NCI-H1048 (cell line): Measurements from ENCODE around the gene LARGE1.

Experiments used
- DNase-seq: peaks from one replicate; lab custom pipeline; 2025; lab: John Stamatoyannopoulos, UW

LARGE1 gene

DNA sequence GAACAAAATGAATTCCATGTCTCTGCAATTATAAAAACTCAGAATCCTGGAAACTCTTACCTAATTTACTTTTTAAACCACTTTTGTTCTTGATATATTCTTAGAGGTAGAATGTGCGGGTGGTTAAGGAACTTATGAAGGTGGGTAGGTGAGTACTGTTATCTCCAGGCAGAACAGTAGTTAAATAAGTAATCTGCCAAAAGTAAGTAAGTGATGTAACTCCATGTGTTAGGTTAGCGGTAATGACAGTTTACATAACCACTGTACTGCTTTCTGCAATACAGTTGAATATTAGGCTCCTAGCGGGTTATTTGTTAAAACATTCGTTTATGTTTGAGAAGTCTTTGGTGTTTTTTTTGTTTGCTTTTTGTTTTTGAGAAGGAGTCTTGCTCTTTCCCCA, 7.1 kb downstream of the LARGE1 start:
- DNase-seq: no peak

DNA sequence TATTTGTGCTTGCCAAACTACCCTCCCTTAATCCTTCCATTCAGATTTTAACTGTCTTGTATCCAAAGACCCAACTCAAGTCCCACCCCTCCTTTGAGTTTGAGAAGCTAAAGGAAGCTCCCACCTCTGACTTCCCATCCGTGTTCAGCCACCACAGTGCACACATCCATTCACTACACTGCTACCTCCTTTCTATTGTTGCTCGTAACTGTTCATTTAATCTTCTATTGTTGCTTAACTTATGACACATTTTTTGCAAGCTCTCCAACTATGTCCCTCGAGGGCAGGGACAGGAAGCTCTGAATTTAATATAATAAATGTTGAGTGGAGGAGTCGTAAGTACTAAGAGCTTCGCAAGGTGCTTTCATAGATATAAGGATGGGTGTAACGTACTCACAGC, 10.4 kb downstream of the LARGE1 start:
- no peak for DNase-seq

DNA sequence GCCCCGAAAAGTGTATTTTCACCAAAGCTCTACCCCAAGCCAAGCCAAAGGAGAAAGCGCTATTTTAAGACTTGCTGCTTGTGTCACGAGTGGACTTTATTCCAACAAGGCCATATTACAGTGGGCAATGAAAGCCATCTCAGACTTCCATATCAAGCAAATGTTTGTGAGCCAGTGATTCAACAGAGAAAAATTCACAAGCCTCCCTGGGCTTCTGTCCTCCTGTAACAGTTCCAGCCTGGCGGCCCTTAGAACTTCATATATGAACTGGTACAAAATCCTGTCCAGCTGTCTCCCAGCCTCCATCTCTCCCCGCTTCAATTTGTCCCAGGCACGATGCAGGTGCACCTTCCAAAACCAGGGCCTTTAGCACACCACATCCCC, 11.2 kb downstream of the LARGE1 start:
- no peak for DNase-seq

DNA sequence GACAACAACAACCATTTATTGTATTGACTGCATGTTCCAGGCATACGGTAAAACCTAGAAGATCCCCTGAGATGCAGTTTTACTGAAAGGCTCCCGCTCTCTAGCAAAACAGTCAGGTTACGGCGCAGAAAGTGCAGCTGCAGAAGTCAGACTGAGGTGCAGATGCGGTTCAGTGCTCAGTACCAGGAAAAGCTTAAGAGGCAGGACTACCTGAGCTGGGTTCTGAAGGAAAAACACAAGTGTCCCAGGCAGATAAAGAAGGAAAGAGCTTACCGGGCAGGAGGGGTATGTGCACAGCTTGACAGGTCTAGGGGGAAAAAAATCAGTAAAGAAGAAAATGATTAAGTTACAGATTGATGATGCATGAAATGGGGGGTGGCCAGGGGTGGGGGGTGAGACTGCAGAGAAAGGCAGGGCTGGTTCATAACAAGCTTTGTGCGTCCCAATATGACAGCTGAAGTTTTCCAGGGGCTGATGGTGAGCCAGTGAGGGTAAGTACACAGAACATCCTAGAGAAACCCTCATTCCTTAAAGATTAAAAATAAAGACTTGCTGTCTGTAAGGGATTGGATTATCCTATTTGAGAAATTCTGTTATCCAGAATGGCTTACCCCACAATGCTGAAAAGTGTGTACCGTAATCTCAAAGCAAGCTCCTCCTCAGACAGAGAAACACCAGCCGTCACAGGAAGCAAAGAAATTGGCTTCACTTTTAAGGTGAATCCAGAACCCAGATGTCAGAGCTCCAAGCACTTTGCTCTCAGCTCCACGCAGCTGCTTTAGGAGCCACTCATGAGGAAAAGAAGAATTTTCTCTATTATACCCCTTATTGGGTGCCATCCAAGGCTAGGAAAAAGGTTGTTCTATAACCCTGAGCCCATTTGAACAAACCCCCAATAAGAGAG, 11.9 kb downstream of the LARGE1 start:
- DNase-seq: no peak

DNA sequence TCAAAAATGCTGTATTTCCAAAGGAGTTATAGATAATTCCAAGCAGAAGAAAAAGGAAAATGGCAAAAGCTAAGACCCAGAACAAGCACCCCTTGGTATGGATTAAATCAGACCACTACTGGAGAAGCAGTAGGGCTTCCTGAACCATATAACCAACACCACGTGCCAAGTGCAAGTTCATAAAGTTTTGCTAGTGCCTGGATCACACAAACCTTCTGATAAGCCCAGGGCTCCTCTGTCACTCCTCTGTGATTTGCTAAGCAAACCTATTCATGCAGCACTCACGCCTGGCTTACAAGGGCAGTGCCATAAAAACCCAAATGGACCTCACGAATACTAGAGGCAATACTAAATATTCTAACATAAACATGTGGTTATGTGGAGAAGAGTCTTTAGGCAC, 13.3 kb downstream of the LARGE1 start:
- DNase-seq: no peak

DNA sequence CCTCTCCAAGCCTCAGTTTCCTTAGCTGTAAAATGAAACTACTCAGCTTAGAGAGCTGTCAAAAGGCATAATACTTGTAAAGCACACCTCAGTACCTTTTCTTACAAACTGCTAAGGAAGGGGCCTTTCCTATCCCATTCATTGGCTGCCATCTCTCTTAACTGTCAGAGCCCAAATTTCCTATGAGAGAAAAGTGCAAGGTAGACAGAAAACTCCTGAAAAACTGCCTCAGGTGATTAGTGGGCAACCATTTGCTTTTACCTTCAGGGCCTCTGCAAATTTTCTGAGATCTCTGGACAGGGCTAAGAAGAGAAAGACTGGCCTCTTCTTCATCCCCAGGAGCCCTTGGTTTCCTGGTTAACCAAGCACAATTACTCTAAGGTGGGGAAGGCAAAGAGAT, 13.8 kb downstream of the LARGE1 start:
- no peak for DNase-seq

DNA sequence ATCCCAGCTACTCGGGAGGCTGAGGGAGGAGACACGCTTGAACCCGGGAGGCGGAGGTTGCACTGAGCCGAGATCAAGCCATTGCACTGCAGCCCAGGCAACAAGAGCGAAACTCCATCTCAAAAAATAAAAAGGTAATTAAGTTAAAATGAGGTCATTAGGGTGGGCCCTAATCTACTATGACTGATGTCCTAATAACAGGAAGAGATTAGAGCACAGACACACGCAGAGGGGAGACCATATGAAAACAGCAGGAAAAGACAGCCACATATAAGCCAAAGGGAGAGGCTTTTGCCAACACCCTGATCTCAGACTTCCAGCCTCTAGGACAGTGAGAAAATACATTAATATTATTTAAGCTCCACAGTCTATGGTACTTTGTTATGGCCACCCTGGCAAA, 17.3 kb downstream of the LARGE1 start:
- no peak for DNase-seq

DNA sequence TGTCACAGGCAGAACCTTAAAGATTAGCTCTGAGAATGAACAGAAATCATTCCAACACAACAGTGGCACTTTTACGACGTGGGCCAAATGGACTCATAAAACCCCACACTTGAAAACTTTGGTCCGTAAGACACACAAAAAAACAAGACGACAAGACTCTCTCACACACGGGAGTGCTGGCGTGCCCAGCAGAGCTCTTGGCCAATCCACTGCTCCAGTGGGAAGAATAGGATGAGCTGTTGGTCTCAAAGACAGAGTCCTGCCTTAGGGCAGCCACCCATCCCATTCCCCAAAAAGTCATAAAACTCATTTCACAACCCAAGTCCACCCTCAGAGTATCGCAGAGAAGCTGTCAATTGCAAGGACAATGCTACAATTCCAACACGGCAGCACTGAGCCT, 18.2 kb downstream of the LARGE1 start:
- no peak for DNase-seq

DNA sequence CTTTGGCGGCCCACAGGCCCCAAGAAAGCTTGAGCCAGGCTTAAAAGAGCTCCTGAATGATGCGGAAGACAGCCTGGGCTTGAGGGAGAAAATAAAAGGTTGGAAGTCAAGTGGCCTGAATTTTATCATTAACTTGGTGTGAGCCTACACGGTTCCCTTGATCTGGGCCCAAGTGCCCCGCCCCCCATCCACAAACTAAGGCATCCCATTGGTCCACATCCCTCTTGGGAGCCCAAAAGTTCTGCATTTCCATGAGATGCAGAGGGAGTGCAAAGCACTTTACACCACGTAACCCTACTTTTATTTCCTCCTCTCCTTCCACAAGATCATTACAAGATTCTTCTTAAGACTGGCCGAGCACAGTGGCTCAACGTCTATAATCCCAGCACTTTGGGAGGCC, 22.2 kb downstream of the LARGE1 start:
- DNase-seq: no peak

DNA sequence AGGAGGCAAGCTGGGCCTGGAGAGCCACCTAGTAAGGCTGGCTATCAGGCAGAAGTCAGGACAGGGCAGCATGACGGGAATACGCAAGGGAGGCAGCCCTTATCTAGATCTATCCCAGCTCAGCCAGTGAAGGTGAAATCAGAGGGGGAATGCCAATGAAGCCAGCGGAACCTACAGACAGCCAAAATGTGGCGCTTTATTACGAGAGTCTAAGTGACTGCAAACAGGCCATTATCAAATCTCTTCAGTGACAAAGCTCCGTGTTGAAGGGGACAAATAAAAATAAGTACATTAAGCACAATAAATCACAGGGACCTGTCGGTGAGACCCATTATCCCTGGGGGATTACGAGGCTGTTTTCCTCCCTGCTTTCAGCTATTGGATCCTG, 22.8 kb downstream of the LARGE1 start:
- DNase-seq: no peak

DNA sequence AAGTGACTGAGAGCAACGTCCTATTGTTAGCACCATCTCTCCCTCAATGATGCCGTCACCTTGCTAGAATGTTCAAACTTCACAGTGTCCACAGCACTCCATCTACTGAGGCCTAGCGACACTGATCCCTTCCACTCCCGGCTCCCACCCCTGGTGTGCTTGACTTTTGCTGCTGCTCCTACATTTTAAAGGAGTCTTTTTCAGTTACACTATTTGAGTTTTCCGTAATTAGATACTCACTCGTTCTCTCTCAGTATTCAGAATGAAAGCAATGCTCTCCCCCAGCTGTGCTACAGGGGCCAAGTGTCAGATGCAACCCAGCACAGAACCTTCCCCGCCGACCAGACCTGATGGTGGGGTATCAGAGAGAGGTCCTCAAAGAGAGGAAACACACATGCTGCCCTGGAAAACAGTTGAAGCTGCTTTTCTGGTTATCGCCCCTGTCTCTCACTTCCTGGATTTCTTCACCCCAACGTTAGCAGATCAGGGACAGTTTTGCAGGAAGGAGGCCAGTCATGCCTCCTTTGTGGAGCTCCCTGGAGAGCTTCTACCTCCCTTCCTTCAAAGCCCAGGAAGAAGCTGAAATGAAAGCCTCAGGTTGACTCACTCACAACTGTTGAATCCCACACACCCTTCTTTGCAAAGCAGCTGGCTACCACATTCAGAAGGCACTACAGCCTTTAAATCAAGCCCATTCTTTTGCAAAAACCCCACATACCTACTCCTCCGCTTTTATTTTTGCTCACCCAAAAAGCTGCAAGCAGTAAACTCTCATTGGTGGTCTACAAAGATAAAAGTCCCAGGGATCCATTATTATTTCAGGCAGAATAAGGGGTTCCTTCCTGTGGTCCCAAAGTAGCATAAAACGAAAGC, 23.5 kb downstream of the LARGE1 start:
- no peak for DNase-seq

DNA sequence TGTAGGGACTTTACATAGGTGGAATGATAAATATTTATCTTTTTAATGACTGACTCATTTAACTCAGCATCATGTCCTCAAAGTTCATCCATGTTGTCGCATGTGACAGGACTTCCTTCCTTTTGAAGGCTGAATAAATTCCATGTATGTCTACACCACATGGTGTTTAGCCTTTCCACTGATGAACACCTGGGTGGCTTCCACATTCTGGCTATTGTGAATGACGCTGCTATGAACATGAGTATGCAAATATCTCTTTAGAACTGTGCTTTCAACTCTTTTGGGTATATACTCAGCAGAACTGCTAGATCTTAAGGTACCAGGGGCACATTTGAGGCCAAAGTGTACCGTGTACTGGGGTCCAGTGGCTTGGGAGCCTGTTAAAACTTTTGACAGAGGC, 24.1 kb downstream of the LARGE1 start:
- DNase-seq: no peak

DNA sequence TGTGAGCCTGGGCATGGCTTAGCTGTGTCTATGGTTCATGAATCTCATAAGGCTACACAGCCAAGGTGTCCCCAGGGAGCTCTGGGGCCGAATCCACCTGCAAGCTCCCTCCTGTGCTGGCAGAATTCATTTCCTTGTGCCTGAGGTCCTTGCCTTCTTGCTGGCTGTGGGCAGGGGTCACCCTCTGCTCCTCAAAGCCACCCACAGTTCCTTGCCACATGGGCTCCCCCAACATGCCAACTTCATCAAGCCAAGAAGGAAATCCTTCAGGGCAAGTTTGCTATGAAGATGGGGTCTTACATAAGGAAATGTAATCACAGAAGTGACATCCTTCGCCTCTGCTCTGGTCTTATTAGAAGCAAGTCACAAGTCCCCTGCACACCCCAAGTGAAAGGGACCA, 24.8 kb downstream of the LARGE1 start:
- no peak for DNase-seq

DNA sequence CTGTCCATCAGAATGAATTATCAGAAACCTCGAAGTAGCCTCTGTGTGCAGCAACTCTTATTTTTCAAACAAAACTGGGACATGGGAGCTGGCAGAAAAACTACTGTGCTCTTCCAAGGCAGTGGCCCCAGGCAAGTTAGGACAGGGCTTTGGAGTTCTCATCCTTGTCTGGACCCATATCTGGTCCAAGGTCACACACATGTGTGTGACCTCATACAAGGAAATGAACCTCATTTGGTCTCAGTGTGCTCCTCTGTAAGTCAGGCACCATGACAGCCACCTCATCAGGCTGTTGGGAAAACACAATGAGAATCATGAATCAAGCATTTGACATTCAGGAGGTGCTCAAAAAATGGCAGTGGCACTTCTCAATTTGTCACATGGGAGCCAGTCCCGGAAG, 25.8 kb downstream of the LARGE1 start:
- DNase-seq: no peak

DNA sequence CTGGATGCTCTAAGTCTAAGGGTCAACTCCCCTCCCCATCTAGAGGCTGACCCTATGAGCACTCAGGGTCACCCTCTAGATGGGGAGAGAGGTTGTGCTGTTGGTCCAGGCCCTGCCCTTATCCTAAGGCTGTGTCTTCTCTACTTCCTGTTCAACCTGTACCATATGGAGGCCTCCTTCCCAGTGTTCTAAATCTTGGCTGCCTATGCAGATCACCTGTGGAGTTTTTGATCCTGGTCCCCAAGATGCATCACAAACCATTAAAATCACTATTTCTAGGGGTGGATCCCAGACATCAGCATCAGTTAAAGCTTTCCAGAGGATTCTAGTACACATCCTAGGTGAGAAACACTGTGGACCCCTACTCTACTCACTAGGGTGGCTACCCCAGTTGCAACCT, 26.2 kb downstream of the LARGE1 start:
- DNase-seq: no peak

DNA sequence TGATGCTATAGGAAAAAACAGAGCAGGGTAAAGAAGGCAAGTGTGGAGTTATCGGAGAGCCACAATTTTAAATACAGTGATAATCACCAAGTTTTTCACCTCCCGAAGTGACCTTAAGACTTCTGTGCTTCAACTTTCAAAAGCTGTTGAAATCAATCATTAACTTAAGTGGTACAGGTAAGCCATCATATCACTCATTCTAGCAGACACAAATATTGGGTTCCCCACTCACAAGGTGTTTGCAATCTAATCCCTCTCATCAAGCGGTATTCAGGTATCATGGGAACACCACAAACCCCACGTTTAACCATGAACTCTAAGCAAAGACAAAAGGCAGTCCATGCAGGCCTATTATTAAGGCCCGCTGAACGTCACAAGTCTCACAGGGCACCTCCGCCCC, 26.8 kb downstream of the LARGE1 start:
- no peak for DNase-seq

DNA sequence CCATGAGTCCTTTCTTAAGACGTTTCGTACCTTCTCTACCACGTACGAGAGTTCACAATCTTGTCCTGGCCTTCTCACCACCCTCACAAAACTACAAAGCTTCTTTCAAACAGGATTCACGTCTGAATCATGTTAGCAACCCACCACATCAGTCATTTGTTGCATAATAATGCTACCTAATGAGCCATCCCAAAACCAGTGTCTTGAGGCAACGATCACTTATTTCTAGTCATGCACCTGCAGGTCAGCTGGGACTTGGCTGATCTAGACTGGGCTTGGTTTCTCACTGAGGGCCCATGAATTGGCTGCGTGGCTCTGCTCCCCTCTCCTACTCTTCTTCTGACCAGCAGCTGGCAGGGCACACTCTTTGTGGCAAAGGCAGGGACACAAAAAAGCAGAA, 28.3 kb downstream of the LARGE1 start:
- no peak for DNase-seq

DNA sequence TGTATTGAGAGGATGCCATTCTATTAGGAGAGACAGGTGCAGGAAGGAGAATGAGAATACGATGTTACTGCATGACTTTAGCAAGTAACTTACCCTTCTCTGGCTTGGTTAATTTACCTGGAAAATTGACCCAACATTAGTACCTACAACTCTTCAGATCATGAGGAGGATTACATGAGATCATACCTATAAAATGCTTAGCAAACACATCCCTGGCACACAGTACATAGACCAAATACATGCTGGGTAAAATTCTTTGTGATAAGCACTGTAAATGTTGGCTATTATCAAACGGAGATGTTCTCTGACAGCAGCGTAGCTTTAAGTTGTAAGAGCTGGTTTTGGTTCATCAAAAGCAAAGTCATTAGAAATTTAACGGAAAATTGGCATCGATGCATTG, 28.8 kb downstream of the LARGE1 start:
- DNase-seq: no peak

DNA sequence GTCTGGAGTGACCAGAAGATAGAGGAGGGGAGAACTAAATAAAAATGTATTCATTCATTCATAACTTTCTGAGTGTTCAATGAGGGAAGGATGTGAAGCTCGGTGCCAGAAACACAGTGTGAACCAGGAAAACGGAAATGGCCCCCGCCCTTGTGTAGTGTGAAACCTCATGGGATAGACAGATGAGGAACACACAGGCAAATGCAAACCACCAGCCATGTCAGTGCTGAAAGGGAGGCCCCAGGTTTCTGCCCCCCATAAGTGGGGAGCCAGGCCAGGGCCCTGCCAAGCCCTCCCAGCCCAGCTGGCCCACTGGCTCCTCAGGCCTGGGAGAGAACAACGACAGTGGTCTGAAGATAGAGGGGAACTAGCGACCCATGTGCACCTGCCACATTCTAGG, 30.5 kb downstream of the LARGE1 start:
- no peak for DNase-seq

DNA sequence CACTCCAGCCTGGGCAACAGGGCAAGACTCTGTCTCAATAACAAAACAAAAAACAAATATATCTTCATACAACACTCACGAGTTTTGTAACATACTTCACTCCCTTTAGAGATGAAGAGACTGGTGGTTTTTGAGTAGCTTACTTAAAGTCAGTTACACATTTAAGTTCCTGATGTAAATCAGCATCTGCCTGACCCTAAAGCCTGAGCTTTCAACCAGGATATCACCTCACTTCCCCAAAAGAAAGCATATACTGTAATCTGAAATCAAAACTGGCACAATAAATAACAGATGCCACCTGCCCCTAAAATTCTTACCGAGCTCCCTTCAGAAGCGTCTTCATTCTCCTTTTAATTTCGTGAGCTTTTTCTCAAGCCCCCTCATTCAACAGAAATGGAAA, 31.5 kb downstream of the LARGE1 start:
- no peak for DNase-seq

DNA sequence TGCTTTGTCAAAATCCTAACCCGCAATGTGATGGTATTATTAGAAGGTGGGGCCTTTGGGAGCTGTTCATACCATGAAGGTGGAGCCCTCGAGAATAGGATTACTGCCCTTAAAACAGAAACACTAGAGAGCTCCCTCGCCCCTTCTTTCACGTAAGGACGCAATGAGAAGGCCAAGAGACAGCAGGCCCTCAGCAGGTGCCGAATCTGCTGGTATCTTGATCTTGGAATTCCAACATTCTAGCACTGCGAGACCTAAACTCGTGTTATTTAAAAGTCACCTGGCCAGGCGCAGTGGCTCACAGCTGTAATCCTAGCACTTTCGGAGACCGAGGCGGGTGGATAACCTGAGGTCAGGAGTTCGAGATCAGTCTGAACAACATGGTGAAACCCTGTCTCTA, 33.1 kb downstream of the LARGE1 start:
- DNase-seq: no peak

DNA sequence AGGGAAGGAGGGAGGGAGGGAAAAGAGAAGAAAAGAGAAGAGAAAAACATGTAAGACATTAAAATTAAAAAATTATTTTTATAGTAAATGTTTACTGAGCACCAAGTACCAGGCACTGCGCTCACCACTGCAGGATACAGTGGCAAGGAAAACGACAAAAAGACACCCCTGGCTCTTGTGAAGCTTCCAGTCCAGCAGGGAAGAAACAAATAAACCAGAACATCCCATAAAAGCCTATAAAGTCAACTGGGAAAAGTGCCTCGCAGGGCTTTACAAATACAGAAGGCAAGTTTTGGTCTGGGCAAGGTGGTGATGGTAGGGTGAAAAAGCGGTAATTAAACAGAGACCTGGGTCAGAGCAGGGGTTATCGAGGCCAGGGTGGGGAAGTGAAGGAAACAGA, 33.6 kb downstream of the LARGE1 start:
- no peak for DNase-seq

DNA sequence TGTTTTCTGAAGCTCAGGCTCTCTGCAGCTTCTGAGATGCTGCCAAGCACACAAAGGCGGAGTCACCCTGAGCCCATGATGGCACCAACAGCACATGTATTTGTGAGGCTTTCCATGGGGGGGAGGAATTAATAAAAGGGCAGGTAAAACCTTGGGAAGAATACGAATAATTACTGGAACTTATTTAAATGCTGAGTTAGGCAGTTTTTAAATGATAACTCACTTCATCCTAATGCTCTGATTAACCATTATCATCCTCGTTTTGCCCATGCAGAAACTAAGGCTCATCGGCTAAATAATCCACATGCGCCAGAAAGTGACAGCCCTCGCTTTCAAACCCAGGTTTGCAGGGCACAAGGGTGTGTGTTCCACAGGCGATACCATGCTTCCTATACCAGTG, 35.4 kb downstream of the LARGE1 start:
- DNase-seq: no peak
